Aorta (tissue), 5 donors: ENCODE results near the gene ZC2HC1B. TPM values are rescaled to one million over a fixed set of nuclear protein-coding genes. Genes with fewer than 3 reads are reported as not detected.
"Not testable (repeated sequence)": the region's sequence is repeated elsewhere in the genome, so short reads cannot be mapped to it uniquely, and the experiment has no call there.

Experiments used
- ATAC-seq: fragments of 200-7000 bp; cut with Tn5 transposase; one replicate; pipeline ENCODE4 v1.9.1; 2022; ENCODE audit warnings: moderate library complexity; ENCODE audit not compliant: low FRiP score
- DNase-seq, 2 donors: peaks; one replicate each; pipeline ENCODE4 v3.0.0-alpha.2; 2020
- H3K27ac ChIP-seq, 2 donors: one replicate each; pipeline ENCODE4 v1.5.1; 2013; ENCODE audit warnings: low read length in 2 of 2, mild to moderate bottlenecking in 2 of 2, moderate library complexity in 2 of 2, control low read depth in 1 of 2, inconsistent platforms in 1 of 2, low read depth in 1 of 2
- H3K27me3 ChIP-seq, 2 donors: one replicate each; pipeline ENCODE4 v1.6.1; 2013; ENCODE audit warnings: control low read depth in 1 of 2, low read length in 1 of 2, mild to moderate bottlenecking in 1 of 2, moderate library complexity in 1 of 2; ENCODE audit not compliant: insufficient read depth in 2 of 2, control insufficient read depth in 1 of 2
- H3K36me3 ChIP-seq, 2 donors: one replicate each; pipeline ENCODE4 v1.6.1; 2013; ENCODE audit warnings: control low read depth in 1 of 2, low read length in 1 of 2, mild to moderate bottlenecking in 1 of 2; ENCODE audit not compliant: insufficient read depth in 2 of 2, control insufficient read depth in 1 of 2
- H3K4me1 ChIP-seq, 2 donors: one replicate each; pipeline ENCODE4 v1.6.1; 2013; ENCODE audit warnings: low read length in 2 of 2, control low read depth in 1 of 2, mild to moderate bottlenecking in 1 of 2, moderate library complexity in 1 of 2; ENCODE audit not compliant: insufficient read depth in 2 of 2, control insufficient read depth in 1 of 2
- H3K4me3 ChIP-seq, 2 donors: one replicate each; pipeline ENCODE4 v1.5.1; 2013; ENCODE audit warnings: low read length in 2 of 2, control low read depth in 1 of 2, mild to moderate bottlenecking in 1 of 2
- H3K9me3 ChIP-seq: one replicate; pipeline ENCODE4 v1.6.1; 2013; ENCODE audit warnings: mild to moderate bottlenecking, low read length; ENCODE audit not compliant: control insufficient read depth
- WGBS, 2 donors: extraction: QIAGEN DNeasy Blood & Tissue Kit; methylation state at CpG; one replicate each; pipeline ENCODE4 v1.1.7; 2013; 5-methylcytosine and 5-hydroxymethylcytosine counted together
- intact Hi-C, 2 donors: fragments of 100-400 bp; cut with DNase I; formaldehyde crosslinking; loops; one replicate each; pipeline versions ENCODE4 v1.14.2 to v1.15.0; 2022
- polyA plus RNA-seq, 2 donors: library from polyadenylated mRNA; stranded (reverse); fragments of 200-250 nt; gene quantifications; one replicate each; pipeline ENCODE4 v1.2.3, GENCODE V29; 2013
- total RNA-seq, 2 donors: library from RNA; stranded (reverse); fragmentation: NEBNext Ultra II Directional; extraction: Animal tissue kit (Norgen Biotek cat#: 25700); gene quantifications; one replicate each; pipeline ENCODE4 v1.2.1, GENCODE V29; 2021
- donor health status: healthy with polysubstance abuse.
- donor health status: Bipolar disorder and iron deficiency.
- donor health status: DM: no; HTN: no; CAD: no.
- donor health status: DM: no; HTN: no; CAD: no.
- donor health status: DM: yes; HTN: yes; CAD: no.

Gene ZC2HC1B
- total and polyA plus RNA-seq, 4 donors = not detected

DNA sequence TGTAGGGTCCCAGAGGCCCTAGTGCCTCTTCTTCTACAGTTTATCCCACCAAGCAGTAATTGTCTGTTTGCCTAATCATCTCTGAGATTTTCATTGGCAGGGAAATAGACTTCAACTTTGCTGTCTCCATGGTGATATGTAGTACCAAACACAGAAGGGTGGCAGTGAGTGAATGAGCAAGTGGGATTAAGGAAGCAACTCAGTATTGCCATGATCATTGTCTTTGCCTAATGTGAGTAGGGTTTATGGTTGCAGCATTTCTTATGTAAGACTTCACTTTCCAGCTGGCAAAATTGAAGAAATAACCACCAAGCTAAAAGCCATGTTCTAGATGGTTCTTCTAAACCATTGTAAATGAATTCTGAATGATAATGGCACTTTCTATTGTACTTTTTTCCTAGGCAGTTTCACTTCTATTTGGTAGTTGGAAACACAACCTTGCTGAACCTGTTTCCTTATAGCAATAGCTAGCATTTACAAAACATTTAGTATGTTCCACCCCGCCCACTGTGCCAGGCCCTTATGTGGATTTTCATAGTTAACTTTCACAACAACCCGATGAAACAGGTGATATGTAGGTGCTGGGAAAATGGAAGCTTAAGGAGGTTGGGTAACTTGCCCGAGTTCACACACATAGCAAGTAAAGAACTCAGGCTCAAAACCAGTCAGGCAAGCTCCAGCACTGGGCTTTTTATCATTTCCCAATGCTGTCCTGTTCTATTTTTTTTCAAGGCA is 32.0 kb downstream of the ZC2HC1B start:
- Histone ChIP-seq H3K9me3 (no peaks in the 10 kb centered on the region), H3K27ac (no peak overlapping the region), H3K4me1 (peaks cover 0 to 2% of the 10 kb centered on the region in 2 donors), H3K4me3 (no peak overlapping the region), H3K36me3 (no peaks in the 10 kb centered on the region), H3K27me3 (no peaks in the 10 kb centered on the region)
- no peak for DNase-seq
- 95 to 98% methylated on average over 3 of the region's 3 CpGs for WGBS, 2 donors
- intact Hi-C loops = no loop called here
- ATAC-seq = no peak

DNA sequence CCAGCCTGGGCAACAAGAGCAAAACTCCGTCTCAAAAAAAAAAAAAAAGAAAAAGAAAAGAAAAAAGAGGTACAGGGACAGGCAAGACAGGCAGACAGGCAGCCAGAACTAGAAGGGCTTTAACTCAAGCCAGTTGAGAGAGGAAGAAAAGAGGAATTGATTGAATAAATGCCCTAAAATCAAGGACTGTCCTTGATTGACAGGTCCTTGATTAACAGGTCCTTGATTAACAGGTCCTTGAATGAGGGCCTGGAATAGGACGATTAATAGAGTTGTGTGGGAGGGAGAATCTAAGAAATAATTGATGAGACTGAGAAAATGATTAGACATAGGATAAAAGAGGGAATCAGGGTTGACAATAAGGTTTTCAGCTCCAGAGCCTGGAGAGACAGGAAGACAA is 36.1 kb downstream of the ZC2HC1B start:
- intact Hi-C loops = no loop called here
- WGBS, 2 donors = 83 to 84% methylated on average over 2 of the region's 2 CpGs

DNA sequence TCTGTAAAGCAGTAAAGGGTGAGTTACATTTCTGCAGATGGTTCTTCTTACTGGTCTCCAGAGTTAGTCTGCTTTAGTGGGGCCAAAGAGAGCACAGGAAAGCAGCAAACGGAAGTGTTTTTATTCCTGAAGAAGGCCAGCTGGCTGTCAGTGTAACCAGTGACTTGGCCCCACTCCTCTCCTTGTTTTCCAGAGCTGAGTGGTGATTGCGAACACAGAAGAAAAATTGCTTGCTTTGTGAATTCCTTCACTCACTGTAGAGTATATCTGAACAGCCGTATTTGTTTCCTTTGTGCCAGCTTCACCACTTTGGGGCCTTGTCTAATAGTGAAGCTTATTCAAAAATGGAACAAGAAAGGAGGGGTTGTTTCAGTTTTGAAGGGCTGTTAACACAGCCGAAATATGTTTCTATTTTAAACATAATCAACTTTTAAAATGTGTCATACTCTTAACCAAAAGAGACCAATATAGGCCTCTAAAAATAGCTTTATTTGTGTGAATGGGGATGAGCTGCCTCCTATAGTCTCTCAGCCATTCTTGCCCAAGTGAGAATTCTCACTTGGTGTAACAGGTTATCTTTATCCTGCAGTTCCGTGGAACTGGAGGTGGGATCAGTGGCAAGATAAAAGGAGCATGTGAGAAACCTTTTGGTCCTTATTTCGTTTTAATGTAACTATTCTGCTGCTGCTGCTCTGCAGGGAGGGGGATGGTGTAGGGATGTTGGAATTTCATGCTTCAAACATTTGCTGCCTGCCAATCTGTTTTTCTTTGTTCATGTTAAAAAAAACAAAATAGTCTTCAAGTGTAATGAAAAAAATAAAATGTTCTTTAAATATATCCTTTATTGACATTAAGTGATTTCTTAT is 37.8 kb downstream of the ZC2HC1B start:
- intact Hi-C loops = no loop called here
- WGBS, 2 donors = 1 to 5% methylated on average over 6 of the region's 6 CpGs
- peak overlapping the region; percentile 57 to 70 for H3K27ac ChIP-seq
- H3K4me1 ChIP-seq = peaks cover 0 to 2% of the 10 kb centered on the region in 2 donors
- no peaks in the 10 kb centered on the region for H3K9me3 ChIP-seq
- no peaks in the 10 kb centered on the region for H3K27me3 ChIP-seq
- no peaks in the 10 kb centered on the region for H3K36me3 ChIP-seq
- DNase-seq (peak in 1 of 2 donors; percentile 52), ATAC-seq (peak; percentile 72)
- no peak overlapping the region for H3K4me3 ChIP-seq

More for the DNA sequence above, 36.1 kb downstream of the ZC2HC1B start:
- Histone ChIP-seq H3K27me3 (no peaks in the 10 kb centered on the region), H3K4me3 (no peak overlapping the region), H3K27ac (no peak overlapping the region), H3K36me3 (no peaks in the 10 kb centered on the region), H3K9me3 (no peaks in the 10 kb centered on the region), H3K4me1 (peaks cover 0 to 4% of the 10 kb centered on the region in 2 donors)
- DNase-seq (no peak), ATAC-seq (no peak)

DNA sequence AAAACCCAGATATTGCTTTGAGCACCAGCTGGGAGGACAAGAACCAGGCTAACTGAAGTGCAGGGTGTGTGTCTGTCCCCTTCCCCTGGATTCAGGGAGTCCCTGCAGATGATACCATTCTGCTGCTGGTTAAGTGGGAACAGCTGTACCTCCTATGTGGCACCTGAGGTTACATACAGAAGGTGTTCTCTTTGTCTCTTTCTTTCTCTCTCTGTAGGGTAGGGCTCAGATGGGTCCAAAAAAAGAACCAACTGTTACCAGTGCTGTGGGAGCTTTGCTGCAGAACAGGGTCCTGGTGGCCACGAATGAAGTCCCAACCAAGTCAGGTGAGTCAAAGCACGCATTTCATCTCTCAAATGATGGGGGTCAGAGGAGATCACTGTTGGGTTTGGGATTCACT is 38.6 kb downstream of the ZC2HC1B start:
- Histone ChIP-seq H3K36me3 (no peaks in the 10 kb centered on the region), H3K4me3 (no peak overlapping the region), H3K4me1 (peaks cover 0 to 2% of the 10 kb centered on the region in 2 donors), H3K27me3 (no peaks in the 10 kb centered on the region), H3K9me3 (no peaks in the 10 kb centered on the region), H3K27ac (no peak overlapping the region)
- no peak for DNase-seq
- WGBS, 2 donors = 87 to 94% methylated on average over 2 of the region's 2 CpGs
- ATAC-seq = peak; percentile 47
- intact Hi-C loops = no loop called here

DNA sequence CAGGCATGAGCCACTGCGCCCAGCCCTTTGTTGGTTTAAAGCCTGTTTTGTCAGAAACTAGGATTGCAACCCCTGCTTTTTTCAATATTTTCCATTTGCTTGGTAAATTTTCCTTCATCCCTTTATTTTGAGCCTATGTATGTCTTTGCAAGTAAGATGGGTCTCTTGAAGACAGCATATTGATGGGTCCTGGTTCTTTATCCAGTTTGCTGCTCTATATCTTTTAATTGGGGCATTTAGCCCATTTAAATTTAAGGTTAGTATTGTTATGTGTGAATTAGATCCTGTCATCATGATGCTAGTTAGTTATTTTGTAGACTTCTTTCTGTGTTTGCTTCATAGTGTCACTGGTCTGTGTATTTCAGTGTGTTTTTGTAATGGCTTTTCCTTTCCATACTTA is 46.8 kb downstream of the ZC2HC1B start:
- H3K4me3 ChIP-seq = no peak overlapping the region
- H3K27me3 ChIP-seq = no peaks in the 10 kb centered on the region
- intact Hi-C loops = no loop called here
- no peaks in the 10 kb centered on the region for H3K36me3 ChIP-seq
- ATAC-seq = no peak
- H3K9me3 ChIP-seq = no peaks in the 10 kb centered on the region
- no peak overlapping the region for H3K27ac ChIP-seq
- 83 to 91% methylated on average over 1 of the region's 1 CpG for WGBS, 2 donors
- H3K4me1 ChIP-seq = no peaks in the 10 kb centered on the region
- no peak for DNase-seq

DNA sequence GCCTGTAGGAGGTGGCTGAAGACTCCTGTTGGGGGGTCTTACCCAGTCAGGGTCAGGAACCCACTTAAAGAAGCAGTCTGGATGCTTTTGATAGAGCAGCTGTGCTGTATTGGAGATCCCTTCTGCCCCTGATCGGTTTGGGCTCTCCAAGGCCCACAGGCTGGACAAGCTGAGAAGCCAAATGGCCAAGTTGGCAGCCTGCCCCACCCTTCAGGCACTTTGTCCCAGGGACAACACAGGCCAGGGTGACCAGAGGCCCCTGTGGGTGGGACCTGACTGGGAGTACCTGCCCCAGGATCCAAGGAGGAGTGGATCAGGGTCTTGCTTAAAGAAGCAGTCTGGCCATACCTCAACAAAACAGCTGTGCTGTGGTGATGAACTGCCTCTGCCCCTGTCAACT is 48.4 kb downstream of the ZC2HC1B start:
- no peak for DNase-seq
- Histone ChIP-seq H3K4me3 (no peak overlapping the region), H3K27me3 (no peaks in the 10 kb centered on the region), H3K27ac (no peak overlapping the region), H3K9me3 (no peaks in the 10 kb centered on the region), H3K4me1 (no peaks in the 10 kb centered on the region), H3K36me3 (no peaks in the 10 kb centered on the region)
- 77 to 86% methylated on average over 1 of the region's 1 CpG for WGBS, 2 donors
- intact Hi-C loops = no loop called here
- no peak for ATAC-seq

DNA sequence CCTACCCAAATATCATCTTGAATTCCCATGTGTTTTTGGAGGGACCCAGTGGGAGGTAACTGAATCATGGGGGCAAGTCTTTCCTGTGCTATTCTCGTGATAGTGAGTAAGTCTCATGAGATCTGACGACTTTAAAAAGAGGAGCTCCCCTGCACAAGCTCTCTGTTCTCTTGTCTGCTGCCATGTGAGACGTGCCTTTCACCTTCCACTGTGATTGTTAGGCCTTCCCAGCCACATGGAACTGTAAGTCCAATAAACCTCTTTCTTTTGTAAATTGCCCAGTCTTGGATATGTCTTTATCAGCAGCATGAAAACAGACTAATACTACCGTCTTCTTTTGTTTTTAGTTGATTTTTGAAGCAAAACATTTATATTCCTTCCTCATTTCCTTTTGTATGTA is 52.8 kb downstream of the ZC2HC1B start:
- H3K9me3 ChIP-seq, H3K4me1 ChIP-seq, H3K27me3 ChIP-seq, H3K27ac ChIP-seq, ATAC-seq, H3K36me3 ChIP-seq, intact Hi-C loops, DNase-seq, H3K4me3 ChIP-seq: not testable (repeated sequence)
- WGBS, 2 donors = 74 to 76% methylated on average over 4 of the region's 4 CpGs

DNA sequence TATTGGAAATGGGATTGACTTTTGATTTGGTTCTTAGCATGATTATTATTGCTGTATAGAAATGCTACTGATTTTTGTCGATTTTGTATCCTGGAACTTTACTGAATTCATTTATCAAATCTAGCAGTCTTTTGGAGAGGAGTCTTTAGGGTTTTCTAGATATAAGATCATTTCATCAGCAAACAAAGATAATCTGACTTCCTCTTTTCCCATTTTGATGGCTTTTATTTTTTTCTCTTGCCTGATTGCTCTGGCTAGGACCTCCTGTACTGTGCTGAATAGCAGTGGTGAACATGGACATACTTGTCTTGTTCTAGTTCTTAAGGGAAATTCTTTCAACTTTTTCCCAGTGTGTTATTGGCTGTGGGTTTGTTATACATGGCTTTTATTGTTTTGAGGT is 64.6 kb downstream of the ZC2HC1B start:
- ATAC-seq = no peak
- intact Hi-C loops = no loop called here
- no peak for DNase-seq
- Histone ChIP-seq H3K4me3 (no peak overlapping the region), H3K27ac (no peak overlapping the region), H3K4me1 (no peaks in the 10 kb centered on the region), H3K36me3 (no peaks in the 10 kb centered on the region), H3K27me3 (no peaks in the 10 kb centered on the region), H3K9me3 (peaks cover 4% of the 10 kb centered on the region)
- 92 to 94% methylated on average over 1 of the region's 1 CpG for WGBS, 2 donors

DNA sequence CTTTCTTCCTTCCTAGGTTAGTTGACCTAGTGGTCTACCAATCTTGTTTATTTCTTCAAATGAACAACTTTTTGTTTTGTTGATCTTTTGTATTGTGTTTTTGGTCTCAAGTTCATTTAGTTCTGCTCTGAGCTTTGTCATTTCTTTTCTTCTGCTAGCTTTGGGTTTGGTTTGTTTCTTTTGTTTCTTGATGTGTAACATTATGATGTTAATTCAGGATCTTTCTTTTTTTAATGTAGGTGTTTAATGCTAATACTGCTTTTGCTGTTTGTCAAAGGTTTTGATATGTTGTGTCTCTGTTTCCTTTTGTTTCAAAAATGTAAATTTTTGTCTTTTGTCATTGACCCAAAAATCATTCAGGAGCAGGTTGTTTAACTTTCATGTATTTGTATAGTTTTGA is 65.7 kb downstream of the ZC2HC1B start:
- no peak for ATAC-seq
- no peak for DNase-seq
- H3K27me3 ChIP-seq = no peaks in the 10 kb centered on the region
- intact Hi-C loops = no loop called here
- H3K4me3 ChIP-seq = no peak overlapping the region
- peaks cover 4% of the 10 kb centered on the region for H3K9me3 ChIP-seq
- no peak overlapping the region for H3K27ac ChIP-seq
- H3K4me1 ChIP-seq = no peaks in the 10 kb centered on the region
- no peaks in the 10 kb centered on the region for H3K36me3 ChIP-seq
